Measurements from ENCODE around the gene LPCAT2. TPM values are rescaled to one million over a fixed set of nuclear protein-coding genes. Genes with fewer than 3 reads are reported as not detected.

Gene LPCAT2
- total and polyA plus RNA-seq, 2 donors (not counting 3 experiments of a cell fraction or from before 2014, with no cell fraction given): 64.5 to 72.9 TPM

DNA sequence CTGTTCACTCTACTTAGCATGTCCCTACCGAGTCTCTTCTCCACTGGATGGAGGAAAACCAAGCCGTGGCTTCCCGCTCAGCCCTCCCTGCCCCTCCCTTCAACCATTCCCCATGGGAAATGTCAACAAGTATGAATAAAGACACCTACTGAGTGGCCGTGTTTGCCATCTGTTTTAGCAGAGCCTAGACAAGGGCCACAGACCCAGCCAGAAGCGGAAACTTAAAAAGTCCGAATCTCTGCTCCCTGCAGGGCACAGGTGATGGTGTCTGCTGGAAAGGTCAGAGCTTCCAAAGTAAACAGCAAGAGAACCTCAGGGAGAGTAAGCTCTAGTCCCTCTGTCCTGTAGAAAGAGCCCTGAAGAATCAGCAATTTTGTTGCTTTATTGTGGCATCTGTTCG is 2.8 kb upstream of the LPCAT2 start:
- FAIRE-seq: no peak
- dilution Hi-C loops (cut with MboI; ENCODE audit: extremely low pct_ligation_motif_present, low sequenced_read_pairs): no loop called here
- POLR2A ChIA-PET: no interaction called here

DNA sequence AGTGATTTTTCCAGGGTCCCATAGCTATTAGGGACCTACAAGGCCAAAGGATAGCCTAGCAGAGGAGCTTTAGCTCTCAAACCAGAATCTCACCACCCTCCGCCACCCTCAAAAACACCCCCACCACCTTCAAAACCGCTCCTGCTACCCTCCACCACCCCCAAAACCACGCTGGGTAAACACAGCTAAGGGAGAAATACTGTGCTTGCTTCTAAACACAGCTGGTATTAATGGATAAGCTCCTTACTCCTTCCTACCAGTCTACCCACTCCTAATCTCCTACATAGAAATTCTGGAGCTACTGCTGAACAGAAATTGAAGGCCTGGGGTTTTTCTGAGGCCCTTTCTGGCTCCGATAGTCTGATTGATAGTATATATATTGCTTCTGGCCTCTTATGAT is 2.2 kb upstream of the LPCAT2 start:
- Histone ChIP-seq H3K27me3 (ENCODE audit: control insufficient read depth in 2 of 2, insufficient read depth in 2 of 2, low read length in 2 of 2) (no peaks in the 10 kb centered on the region), H3K4me1 (ENCODE audit: control insufficient read depth, extremely low read depth, insufficient read depth, low read length) (peaks cover 32% of the 10 kb centered on the region), H2AFZ (ENCODE audit: low read depth, low read length) (no peak overlapping the region), H3K9me1 (replicated peaks; ENCODE audit: control insufficient read depth, extremely low read depth, insufficient read depth, low read length) (no peaks in the 10 kb centered on the region), H3K27ac (ENCODE audit: insufficient read depth, low read depth, low read length) (no peak overlapping the region), H3K36me3 (ENCODE audit: control insufficient read depth in 2 of 2, extremely low read depth in 1 of 2, insufficient read depth in 2 of 2, low read length in 2 of 2) (peaks cover 37 to 39% of the 10 kb centered on the region in 2 experiments), H3K4me2 (ENCODE audit: insufficient read depth, low read length) (no peak overlapping the region), H3K9me3 (replicated peaks; ENCODE audit: control insufficient read depth, insufficient read depth, low read length) (no peaks in the 10 kb centered on the region), H3K4me3 (replicated peaks in 1 of 3; ENCODE audit: insufficient read depth in 1 of 3, low read depth in 1 of 3, low read length in 3 of 3) (no peak overlapping the region), H3K79me2 (ENCODE audit: control insufficient read depth, insufficient read depth, low read length) (peaks cover 23% of the 10 kb centered on the region), H4K20me1 (replicated peaks; ENCODE audit: control insufficient read depth, extremely low read depth, insufficient read depth, low read length) (no peaks in the 10 kb centered on the region), H3K9ac (replicated peaks; ENCODE audit: extremely low read depth, insufficient read depth, low read length) (no peak overlapping the region)
- dilution Hi-C loops (cut with MboI; ENCODE audit: extremely low pct_ligation_motif_present, low sequenced_read_pairs) (no loop called here), intact Hi-C loops (cut with micrococcal nuclease) (no loop called here)
- POLR2A ChIA-PET: no interaction called here
- no peak for TF ChIP-seq FOS (IDR thresholded peaks at IDR 0.05; ENCODE audit: borderline replicate concordance, insufficient read depth, low read length)
- TF ChIP-seq POLR2A (IDR thresholded peaks at IDR 0.05; ENCODE audit: low read depth, low read length): no peak
- CTCF ChIA-PET: interaction anchor here (1.1 kb wide), 2 partner anchors 18 to 42 kb away, joined by 3 to 4 read pairs; no protein-coding TSS in a partner anchor
- DNase-seq (ENCODE audit: low read depth, low spot score): no peak
- BruUV-seq (replicated peaks): no TSS peak
- no peak for FAIRE-seq

More for the DNA sequence above, 2.8 kb upstream of the LPCAT2 start:
- TF ChIP-seq FOS (IDR thresholded peaks at IDR 0.05; ENCODE audit: borderline replicate concordance, insufficient read depth, low read length) (no peak), MYC (IDR thresholded peaks at IDR 0.05; ENCODE audit: low read depth, low read length) (no peak)
- no peak overlapping the region for H2AFZ ChIP-seq (ENCODE audit: low read depth, low read length)
- no peaks in the 10 kb centered on the region for H4K20me1 ChIP-seq (replicated peaks; ENCODE audit: control insufficient read depth, extremely low read depth, insufficient read depth, low read length)
- CTCF ChIA-PET: interaction anchor here (1.1 kb wide), 1 partner anchor 18 kb away, joined by 3 read pairs; no protein-coding TSS in a partner anchor
- no peak overlapping the region for H3K9ac ChIP-seq (replicated peaks; ENCODE audit: extremely low read depth, insufficient read depth, low read length)
- peaks cover 19% of the 10 kb centered on the region for H3K79me2 ChIP-seq (ENCODE audit: control insufficient read depth, insufficient read depth, low read length)
- no TSS peak for BruUV-seq (replicated peaks)
- intact Hi-C loops (cut with micrococcal nuclease): no loop called here
- no peak overlapping the region for H3K27ac ChIP-seq (ENCODE audit: insufficient read depth, low read depth, low read length)
- H3K4me1 ChIP-seq (ENCODE audit: control insufficient read depth, extremely low read depth, insufficient read depth, low read length): peaks cover 34% of the 10 kb centered on the region
- DNase-seq (ENCODE audit: low read depth, low spot score): no peak
- H3K9me1 ChIP-seq (replicated peaks; ENCODE audit: control insufficient read depth, extremely low read depth, insufficient read depth, low read length): no peaks in the 10 kb centered on the region
- H3K36me3 ChIP-seq (ENCODE audit: control insufficient read depth in 2 of 2, extremely low read depth in 1 of 2, insufficient read depth in 2 of 2, low read length in 2 of 2): peaks cover 39 to 41% of the 10 kb centered on the region in 2 experiments
- no peaks in the 10 kb centered on the region for H3K27me3 ChIP-seq (ENCODE audit: control insufficient read depth in 2 of 2, insufficient read depth in 2 of 2, low read length in 2 of 2)
- no peak overlapping the region for H3K4me2 ChIP-seq (ENCODE audit: insufficient read depth, low read length)
- no peaks in the 10 kb centered on the region for H3K9me3 ChIP-seq (replicated peaks; ENCODE audit: control insufficient read depth, insufficient read depth, low read length)
- no peak overlapping the region for H3K4me3 ChIP-seq (replicated peaks in 1 of 3; ENCODE audit: insufficient read depth in 1 of 3, low read depth in 1 of 3, low read length in 3 of 3)
